ENCODE results near the gene ZBTB16.

ZBTB16 gene

GRCh38 chr11:114161486-114162250 lies 102.2 kb downstream of the ZBTB16 start:
- Histone ChIP-seq H3K9ac (no peak overlapping the region), H3K4me1 (ENCODE audit: low read depth, poor library complexity, severe bottlenecking) (peaks cover 37% of the 10 kb centered on the region), H3K79me2 (ENCODE audit: insufficient read depth, low read depth) (no peaks in the 10 kb centered on the region), H3K4me2 (no peak overlapping the region; the same call in 1 of the 2 replicates), H2AFZ (ENCODE audit: low read depth) (no peak overlapping the region), H3K27me3 (ENCODE audit: insufficient read depth, low read depth) (no peaks in the 10 kb centered on the region), H3K4me3 (IDR thresholded peaks at IDR 0.05; ENCODE audit: insufficient read depth, low read depth, low read length) (no peak overlapping the region), H3K27ac (no peak overlapping the region), H3K36me3 (ENCODE audit: insufficient read depth) (no peaks in the 10 kb centered on the region), H4K20me1 (ENCODE audit: insufficient read depth) (no peaks in the 10 kb centered on the region)
- no peak for TF ChIP-seq CTCF (conservative IDR thresholded peaks at IDR 0.05; ENCODE audit: low read depth, low read length)

GRCh38 chr11:114162719-114163123 lies 103.2 kb downstream of the ZBTB16 start:
- H3K27ac ChIP-seq: no peak overlapping the region

GRCh38 chr11:114163229-114163631 lies 103.7 kb downstream of the ZBTB16 start:
- H3K4me1 ChIP-seq (ENCODE audit: low read depth, poor library complexity, severe bottlenecking): peaks cover 51% of the 10 kb centered on the region
- no peaks in the 10 kb centered on the region for H3K27me3 ChIP-seq (ENCODE audit: insufficient read depth, low read depth)
- no peaks in the 10 kb centered on the region for H3K79me2 ChIP-seq (ENCODE audit: insufficient read depth, low read depth)
- no peak overlapping the region for H2AFZ ChIP-seq (ENCODE audit: low read depth)
- H3K9ac ChIP-seq: no peak overlapping the region
- no peak overlapping the region for H3K4me3 ChIP-seq (IDR thresholded peaks at IDR 0.05; ENCODE audit: insufficient read depth, low read depth, low read length)
- no peaks in the 10 kb centered on the region for H4K20me1 ChIP-seq (ENCODE audit: insufficient read depth)
- no peaks in the 10 kb centered on the region for H3K36me3 ChIP-seq (ENCODE audit: insufficient read depth)
- H3K4me2 ChIP-seq: no peak overlapping the region
- no peak for TF ChIP-seq CTCF (conservative IDR thresholded peaks at IDR 0.05; ENCODE audit: low read depth, low read length)
- no peak overlapping the region for H3K27ac ChIP-seq

More at GRCh38 chr11:114162719-114163123, 103.2 kb downstream of the ZBTB16 start:
- Histone ChIP-seq H3K4me1 (ENCODE audit: low read depth, poor library complexity, severe bottlenecking) (peaks cover 46% of the 10 kb centered on the region), H2AFZ (ENCODE audit: low read depth) (no peak overlapping the region), H3K27me3 (ENCODE audit: insufficient read depth, low read depth) (no peaks in the 10 kb centered on the region), H3K4me2 (no peak overlapping the region), H3K9ac (no peak overlapping the region), H3K4me3 (IDR thresholded peaks at IDR 0.05; ENCODE audit: insufficient read depth, low read depth, low read length) (no peak overlapping the region), H3K36me3 (ENCODE audit: insufficient read depth) (no peaks in the 10 kb centered on the region), H3K79me2 (ENCODE audit: insufficient read depth, low read depth) (no peaks in the 10 kb centered on the region), H4K20me1 (ENCODE audit: insufficient read depth) (no peaks in the 10 kb centered on the region)
- TF ChIP-seq CTCF (conservative IDR thresholded peaks at IDR 0.05; ENCODE audit: low read depth, low read length): no peak

- TF ChIP-seq CTCF (conservative IDR thresholded peaks at IDR 0.05; ENCODE audit: low read depth, low read length): no peak
- no peak overlapping the region for H3K4me3 ChIP-seq (IDR thresholded peaks at IDR 0.05; ENCODE audit: insufficient read depth, low read depth, low read length)
- H3K4me2 ChIP-seq: no peak overlapping the region
- H3K9ac ChIP-seq: no peak overlapping the region
- no peaks in the 10 kb centered on the region for H4K20me1 ChIP-seq (ENCODE audit: insufficient read depth)
- H2AFZ ChIP-seq (ENCODE audit: low read depth): no peak overlapping the region
- H3K27me3 ChIP-seq (ENCODE audit: insufficient read depth, low read depth): no peaks in the 10 kb centered on the region
- peaks cover 58% of the 10 kb centered on the region for H3K4me1 ChIP-seq (ENCODE audit: low read depth, poor library complexity, severe bottlenecking)
- H3K79me2 ChIP-seq (ENCODE audit: insufficient read depth, low read depth): no peaks in the 10 kb centered on the region
- no peak overlapping the region for H3K27ac ChIP-seq
- H3K36me3 ChIP-seq (ENCODE audit: insufficient read depth): no peaks in the 10 kb centered on the region
Measured at GRCh38 chr11:114163830-114164401, 104.4 kb downstream of the ZBTB16 start.
